K562 (cell line): ENCODE results near the gene NRF1. TPM values are rescaled to one million over a fixed set of nuclear protein-coding genes. Genes with fewer than 3 reads are reported as not detected.

ENCODE experiments used
- ETV1 ChIP-seq: fragments of 450-650 bp; conservative IDR thresholded peaks from 2 replicates; pipeline ENCODE4 v1.6.1; 2016; ENCODE audit warnings: missing genetic modification characterization, control low read depth, low read depth, missing compliant biosample characterization
- HNRNPL ChIP-seq: fragments of 200-400 bp; formaldehyde crosslinking; IDR thresholded peaks from 2 replicates; pipeline ENCODE4 v1.6.1; 2017; ENCODE audit warnings: low read depth, mild to moderate bottlenecking, low read length
- KLF1 ChIP-seq: fragments of 450-650 bp; IDR thresholded peaks from 2 replicates; pipeline ENCODE4 v1.6.1; 2016; ENCODE audit warnings: missing genetic modification characterization, missing compliant biosample characterization
- NR2C2 ChIP-seq, 2 experiments: fragments of 200-800 bp in 1 of 2; sonication (Bioruptor generic) in 1 of 2; sonication (generic) in 1 of 2; formaldehyde crosslinking in 1 of 2; IDR thresholded peaks; 2 replicates each; pipeline versions ENCODE4 v1.6.1 to v1.8.0; 2016 to 2022; ENCODE audit warnings: mild to moderate bottlenecking in 1 of 2, missing compliant biosample characterization in 1 of 2, missing genetic modification characterization in 1 of 2, missing genetic modification reagents in 1 of 2
- RFX5 ChIP-seq: IDR thresholded peaks from 2 replicates; pipeline ENCODE4 v1.6.1; 2011; ENCODE audit warnings: low read depth, mild to moderate bottlenecking, improper control_type of control experiment, low read length
- RUNX1 ChIP-seq: sonication (generic); IDR thresholded peaks from 2 replicates; pipeline ENCODE4 v1.6.1; 2016; ENCODE audit warnings: antibody characterized with exemption, low read depth
- SP2 ChIP-seq: IDR thresholded peaks from 2 replicates; pipeline ENCODE4 v1.6.1; 2011; ENCODE audit warnings: mild to moderate bottlenecking, low read depth, low read length, moderate library complexity; ENCODE audit not compliant: poor library complexity, severe bottlenecking; ENCODE audit errors: extremely low read depth
- TAF1 ChIP-seq: IDR thresholded peaks from 2 replicates; pipeline ENCODE4 v1.6.1; 2011; ENCODE audit warnings: mild to moderate bottlenecking, low read length, moderate library complexity; ENCODE audit not compliant: insufficient read depth, control insufficient read depth, severe bottlenecking; ENCODE audit errors: extremely low read depth
- TAF9B ChIP-seq: fragments of 450-650 bp; IDR thresholded peaks from 2 replicates; pipeline ENCODE4 v1.6.1; 2018; ENCODE audit warnings: mild to moderate bottlenecking; ENCODE audit not compliant: partially characterized antibody
- TARDBP ChIP-seq: fragments of 450-650 bp; IDR thresholded peaks from 2 replicates; pipeline ENCODE4 v1.6.1; 2016
- ZFP36 ChIP-seq: fragments of 150-350 bp; IDR thresholded peaks from 2 replicates; pipeline ENCODE4 v1.6.1; 2018; ENCODE audit warnings: low read length, low read depth; ENCODE audit not compliant: partially characterized antibody
- ZFX ChIP-seq: sonication (generic); formaldehyde crosslinking; IDR thresholded peaks from 2 replicates; pipeline ENCODE4 v1.8.0; 2022; ENCODE audit warnings: mild to moderate bottlenecking, missing genetic modification reagents, moderate library complexity
- ZNF121 ChIP-seq: sonication (generic); formaldehyde crosslinking; conservative IDR thresholded peaks from 2 replicates; pipeline ENCODE4 v1.8.0; 2022; ENCODE audit warnings: missing genetic modification reagents
- polyA plus RNA-seq, 8 experiments: library from polyadenylated mRNA; depleted of rRNA in 4 of 8; stranded (reverse) in 5 of 8; unstranded in 3 of 8; fragments of >200 nt; fragmentation: Nextera tagmentation in 2 of 8; fragmentation: Illumina TruSeq in 1 of 8; extraction: Ambion mirVana in 2 of 8; extraction: Trizol in 1 of 8; gene quantifications; 2 replicates each; pipeline versions ENCODE4 v1.2.1 to v1.2.3, GENCODE V29; 2011 to 2014; ENCODE audit warnings: inconsistent platforms in 1 of 8, missing spikeins in 1 of 8
- total RNA-seq, 7 experiments: library from RNA; depleted of rRNA in 6 of 7; stranded (reverse); fragments of >200 nt in 6 of 7; fragmentation: Illumina TruSeq in 2 of 7; extraction: Trizol in 2 of 7; gene quantifications; 2 replicates each; pipeline versions ENCODE4 v1.2.1 to v1.2.3, GENCODE V29; 2011 to 2021; ENCODE audit warnings: low replicate concordance in 1 of 7
- TF ChIP-seq, protein P1 (sequence below), 2 experiments: fragments of 150-350 bp in 1 of 2; IDR thresholded peaks; 2 replicates each; pipeline ENCODE4 v1.6.1; 2012 to 2016; ENCODE audit warnings: low read depth in 2 of 2, low read length in 2 of 2, mild to moderate bottlenecking in 1 of 2, moderate library complexity in 1 of 2
- TF ChIP-seq, protein P2 (sequence below): sonication (generic); formaldehyde crosslinking; IDR thresholded peaks from 2 replicates; pipeline ENCODE4 v1.8.0; 2023; ENCODE audit warnings: mild to moderate bottlenecking, missing genetic modification reagents
- TF ChIP-seq, protein P3 (sequence below): sonication (generic); formaldehyde crosslinking; IDR thresholded peaks from 2 replicates; pipeline ENCODE4 v1.8.0; 2022; ENCODE audit warnings: mild to moderate bottlenecking, missing genetic modification reagents
- TF ChIP-seq, protein P4 (sequence below): fragments of 250-450 bp; sonication (Bioruptor Pico); IDR thresholded peaks from 2 replicates; pipeline ENCODE4 v1.8.0; 2021; ENCODE audit warnings: moderate library complexity, mild to moderate bottlenecking, inconsistent platforms

NRF1 gene
- total and polyA plus RNA-seq, 9 of the 15 experiments (the other 6 are each of a cell fraction or from before 2014, with no cell fraction given), result 8.6 to 28.8 (median 20.3) TPM

DNA sequence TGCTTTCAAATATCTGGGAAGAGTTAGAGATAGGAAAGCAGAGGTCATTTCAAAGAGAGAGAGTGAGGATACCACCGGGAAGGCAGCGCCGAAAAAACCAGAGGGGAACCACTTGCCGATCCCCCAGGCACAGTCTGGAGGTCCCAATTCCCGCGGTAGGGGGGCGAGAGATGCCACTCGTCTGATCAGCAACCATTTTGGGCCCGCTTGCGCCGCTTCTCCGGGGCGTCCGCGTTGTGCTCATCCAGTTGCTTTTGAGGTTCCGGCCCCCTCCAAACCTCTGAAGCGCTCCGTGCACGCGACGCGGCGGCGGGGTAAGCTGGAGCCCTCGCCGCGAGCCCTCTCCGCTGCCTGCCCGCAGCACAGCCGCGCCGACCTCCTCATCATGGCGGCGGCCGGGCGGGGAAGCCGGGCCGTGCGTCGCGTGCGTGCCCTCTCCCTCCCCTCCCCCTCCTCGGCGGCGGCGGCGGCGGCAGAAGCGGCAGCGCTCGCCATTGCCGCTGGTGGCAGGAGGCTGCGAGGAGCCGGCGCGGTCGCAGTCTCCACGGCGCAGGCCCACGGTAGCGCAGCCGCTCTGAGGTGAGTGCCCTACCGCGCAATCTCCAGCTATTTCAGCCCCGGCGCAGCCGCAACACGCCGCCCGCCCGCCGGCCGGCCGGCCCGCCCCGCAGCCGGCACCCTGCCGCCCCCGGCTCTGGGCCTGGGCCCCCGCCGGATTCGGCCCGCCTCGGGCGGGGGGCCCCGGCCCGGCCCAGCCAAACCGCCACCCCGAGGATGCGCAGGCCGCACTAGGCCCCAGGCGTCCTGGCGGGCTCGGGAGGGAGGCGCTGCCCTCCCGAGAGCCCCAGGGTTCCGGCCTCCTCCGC is at the start of gene NRF1 (continued):
- TF ChIP-seq, protein P1, sequence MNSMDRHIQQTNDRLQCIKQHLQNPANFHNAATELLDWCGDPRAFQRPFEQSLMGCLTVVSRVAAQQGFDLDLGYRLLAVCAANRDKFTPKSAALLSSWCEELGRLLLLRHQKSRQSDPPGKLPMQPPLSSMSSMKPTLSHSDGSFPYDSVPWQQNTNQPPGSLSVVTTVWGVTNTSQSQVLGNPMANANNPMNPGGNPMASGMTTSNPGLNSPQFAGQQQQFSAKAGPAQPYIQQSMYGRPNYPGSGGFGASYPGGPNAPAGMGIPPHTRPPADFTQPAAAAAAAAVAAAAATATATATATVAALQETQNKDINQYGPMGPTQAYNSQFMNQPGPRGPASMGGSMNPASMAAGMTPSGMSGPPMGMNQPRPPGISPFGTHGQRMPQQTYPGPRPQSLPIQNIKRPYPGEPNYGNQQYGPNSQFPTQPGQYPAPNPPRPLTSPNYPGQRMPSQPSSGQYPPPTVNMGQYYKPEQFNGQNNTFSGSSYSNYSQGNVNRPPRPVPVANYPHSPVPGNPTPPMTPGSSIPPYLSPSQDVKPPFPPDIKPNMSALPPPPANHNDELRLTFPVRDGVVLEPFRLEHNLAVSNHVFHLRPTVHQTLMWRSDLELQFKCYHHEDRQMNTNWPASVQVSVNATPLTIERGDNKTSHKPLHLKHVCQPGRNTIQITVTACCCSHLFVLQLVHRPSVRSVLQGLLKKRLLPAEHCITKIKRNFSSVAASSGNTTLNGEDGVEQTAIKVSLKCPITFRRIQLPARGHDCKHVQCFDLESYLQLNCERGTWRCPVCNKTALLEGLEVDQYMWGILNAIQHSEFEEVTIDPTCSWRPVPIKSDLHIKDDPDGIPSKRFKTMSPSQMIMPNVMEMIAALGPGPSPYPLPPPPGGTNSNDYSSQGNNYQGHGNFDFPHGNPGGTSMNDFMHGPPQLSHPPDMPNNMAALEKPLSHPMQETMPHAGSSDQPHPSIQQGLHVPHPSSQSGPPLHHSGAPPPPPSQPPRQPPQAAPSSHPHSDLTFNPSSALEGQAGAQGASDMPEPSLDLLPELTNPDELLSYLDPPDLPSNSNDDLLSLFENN (IDR thresholded peaks at IDR 0.05; ENCODE audit: low read depth in 2 of 2, low read length in 2 of 2), result peak in 1 of 2 experiments; percentile 76; a peak in 1 of 4 replicates
- TF ChIP-seq ZFX (peak; percentile 99), SP2 (no peak), TAF9B (peak; percentile 49), KLF1 (tag) (peak; percentile 44; the same call in 1 of the 2 replicates), RUNX1 (peak; percentile 88), ZNF121 (CRISPR knock-in tag) (peak; percentile 98), HNRNPL (peak; percentile 97), NR2C2 (CRISPR knock-in tag; IDR thresholded peaks at IDR 0.05) (peak; percentile 84), NR2C2 (tag; IDR thresholded peaks at IDR 0.05) (peak; percentile 87), RFX5 (no peak), TAF1 (peak; percentile 95), TARDBP (peak; percentile 73; the same call in 1 of the 2 replicates), ETV1 (peak; percentile 11; the same call in 1 of the 2 replicates), ZFP36 (peak; percentile 21)
- TF ChIP-seq, protein P2, sequence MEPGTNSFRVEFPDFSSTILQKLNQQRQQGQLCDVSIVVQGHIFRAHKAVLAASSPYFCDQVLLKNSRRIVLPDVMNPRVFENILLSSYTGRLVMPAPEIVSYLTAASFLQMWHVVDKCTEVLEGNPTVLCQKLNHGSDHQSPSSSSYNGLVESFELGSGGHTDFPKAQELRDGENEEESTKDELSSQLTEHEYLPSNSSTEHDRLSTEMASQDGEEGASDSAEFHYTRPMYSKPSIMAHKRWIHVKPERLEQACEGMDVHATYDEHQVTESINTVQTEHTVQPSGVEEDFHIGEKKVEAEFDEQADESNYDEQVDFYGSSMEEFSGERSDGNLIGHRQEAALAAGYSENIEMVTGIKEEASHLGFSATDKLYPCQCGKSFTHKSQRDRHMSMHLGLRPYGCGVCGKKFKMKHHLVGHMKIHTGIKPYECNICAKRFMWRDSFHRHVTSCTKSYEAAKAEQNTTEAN (CRISPR knock-in tag), result peak; percentile 65; the same call in 1 of the 2 replicates
- TF ChIP-seq, protein P3, sequence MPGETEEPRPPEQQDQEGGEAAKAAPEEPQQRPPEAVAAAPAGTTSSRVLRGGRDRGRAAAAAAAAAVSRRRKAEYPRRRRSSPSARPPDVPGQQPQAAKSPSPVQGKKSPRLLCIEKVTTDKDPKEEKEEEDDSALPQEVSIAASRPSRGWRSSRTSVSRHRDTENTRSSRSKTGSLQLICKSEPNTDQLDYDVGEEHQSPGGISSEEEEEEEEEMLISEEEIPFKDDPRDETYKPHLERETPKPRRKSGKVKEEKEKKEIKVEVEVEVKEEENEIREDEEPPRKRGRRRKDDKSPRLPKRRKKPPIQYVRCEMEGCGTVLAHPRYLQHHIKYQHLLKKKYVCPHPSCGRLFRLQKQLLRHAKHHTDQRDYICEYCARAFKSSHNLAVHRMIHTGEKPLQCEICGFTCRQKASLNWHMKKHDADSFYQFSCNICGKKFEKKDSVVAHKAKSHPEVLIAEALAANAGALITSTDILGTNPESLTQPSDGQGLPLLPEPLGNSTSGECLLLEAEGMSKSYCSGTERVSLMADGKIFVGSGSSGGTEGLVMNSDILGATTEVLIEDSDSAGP (CRISPR knock-in tag), result no peak
- TF ChIP-seq, protein P4, sequence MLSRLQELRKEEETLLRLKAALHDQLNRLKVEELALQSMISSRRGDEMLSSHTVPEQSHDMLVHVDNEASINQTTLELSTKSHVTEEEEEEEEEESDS, result no peak
